Activated B cell treated with CpG ODN at 0.5 μM for 24 hours (primary cell): ENCODE data around the gene DHFR2. TPM values are rescaled to one million over a fixed set of nuclear protein-coding genes. Genes with fewer than 3 reads are reported as not detected.
A peak's percentile ranks its signal among the peaks of the same experiment; 100 is the strongest.
"Not testable (repeated sequence)": the region's sequence is repeated elsewhere in the genome, so short reads cannot be mapped to it uniquely, and the experiment has no call there.

Experiments used
- ATAC-seq: fragments of 200-7000 bp; cut with Tn5 transposase; one replicate; pipeline ENCODE4 v1.10.0; 2021; ENCODE audit warnings: low read depth, mild to moderate bottlenecking, moderate library complexity
- CTCF ChIA-PET: fragments of 350-600 bp; sonication (Branson Sonifier 250); formaldehyde crosslinking; loops from one replicate; lab custom pipeline; 2021; ENCODE audit warnings: antibody characterized with exemption; lab: Charles Lee
- POLR2A ChIA-PET: fragments of 350-600 bp; sonication (Branson Sonifier 250); formaldehyde crosslinking; loops from one replicate; lab custom pipeline; 2021; ENCODE audit warnings: antibody characterized with exemption; lab: Charles Lee
- DNase-seq: peaks from one replicate; pipeline ENCODE4 v3.0.0; 2022
- H3K27ac Mint-ChIP-seq: one replicate; pipeline ENCODE4 v1.8.0; 2020; ENCODE audit warnings: mixed read lengths
- H3K27me3 Mint-ChIP-seq: one replicate; pipeline ENCODE4 v1.8.0; 2021; ENCODE audit warnings: mixed read lengths
- H3K36me3 Mint-ChIP-seq: one replicate; pipeline ENCODE4 v1.8.0; 2021; ENCODE audit warnings: low read depth, mixed read lengths
- H3K4me1 Mint-ChIP-seq: one replicate; pipeline ENCODE4 v1.8.0; 2021; ENCODE audit warnings: mixed read lengths
- H3K4me3 Mint-ChIP-seq: one replicate; pipeline ENCODE4 v1.8.0; 2020; ENCODE audit warnings: mild to moderate bottlenecking, mixed read lengths
- H3K9me3 Mint-ChIP-seq: one replicate; pipeline ENCODE4 v1.8.0; 2020; ENCODE audit warnings: mixed read lengths
- CTCF ChIP-seq: fragments of 200-600 bp; IDR thresholded peaks from one replicate; pipeline ENCODE4 v1.8.0; 2022; ENCODE audit warnings: antibody characterized with exemption, mild to moderate bottlenecking
- intact Hi-C: fragments of 100-400 bp; cut with micrococcal nuclease; formaldehyde crosslinking; loops from one replicate; pipeline ENCODE4 v1.15.1; 2024
- total RNA-seq: library from RNA; stranded (reverse); gene quantifications from 2 replicates; pipeline ENCODE4 v1.2.3, GENCODE V29; 2022

DHFR2 gene
- total RNA-seq = 4.3 and 5.0 TPM in 2 replicates

- ChIA-PET CTCF (interaction anchor here (1.0 to 1.8 kb wide), 3 partner anchors 11 to 83 kb away, joined by 4 to 13 read pairs (median 5); partner anchors contain the start of gene ARL13B), POLR2A (interaction anchor here (1.1 to 2.0 kb wide), 5 partner anchors 9 to 83 kb away, joined by 3 to 16 read pairs (median 5); partner anchors contain the start of gene ARL13B)
- Mint-ChIP-seq H3K4me1 (peaks cover 42% of the 10 kb centered on the region), H3K27ac (peak within 1 kb of the TSS; percentile 100), H3K36me3 (peaks cover 41% of the 10 kb centered on the region), H3K9me3 (no peaks in the 10 kb centered on the region), H3K27me3 (no peaks in the 10 kb centered on the region), H3K4me3 (peak within 1 kb of the TSS; percentile 98)
- no peak for TF ChIP-seq CTCF
- peak; percentile 88 for ATAC-seq
- intact Hi-C loops = loop anchor here (1.0 to 2.0 kb wide), 2 partner anchors 26 to 82 kb away; partner anchors contain the start of gene ARL13B
- DNase-seq = peak; percentile 74
Observed at GRCh38 chr3:94062513-94063404, at the start of gene DHFR2, which contains the start of gene NSUN3. TSS of gene DHFR2 (minus strand) at chr3:94062916. CDS start at chr3:94061511, 1,405 bp downstream. TSS of gene NSUN3 (plus strand) at chr3:94063061. CDS start at chr3:94063127, 66 bp downstream.

- Mint-ChIP-seq H3K9me3 (no peaks in the 10 kb centered on the region), H3K27ac (no peak overlapping the region), H3K4me1 (no peaks in the 10 kb centered on the region), H3K27me3 (no peaks in the 10 kb centered on the region), H3K4me3 (no peak overlapping the region), H3K36me3 (peaks cover 45% of the 10 kb centered on the region)
- DNase-seq = no peak
- no peak for ATAC-seq
- POLR2A ChIA-PET = no interaction called here
- CTCF ChIA-PET = no interaction called here
- intact Hi-C loops = no loop called here
- TF ChIP-seq CTCF = no peak
Observed at GRCh38 chr3:94110854-94111253, 48.1 kb upstream of the DHFR2 start.

- DNase-seq, CTCF ChIA-PET, H3K27me3 Mint-ChIP-seq, ATAC-seq, POLR2A ChIA-PET, H3K4me3 Mint-ChIP-seq, intact Hi-C loops, H3K27ac Mint-ChIP-seq, H3K9me3 Mint-ChIP-seq, H3K4me1 Mint-ChIP-seq: not testable (repeated sequence)
- H3K36me3 Mint-ChIP-seq = peaks cover 50% of the 10 kb centered on the region
Observed at GRCh38 chr3:94110232-94110631, 47.5 kb upstream of the DHFR2 start.

GRCh38 chr3:94106268-94106667 is 43.6 kb upstream of the DHFR2 start:
- Mint-ChIP-seq H3K27ac (no peak overlapping the region), H3K27me3 (no peaks in the 10 kb centered on the region), H3K36me3 (peaks cover 39% of the 10 kb centered on the region), H3K4me3 (no peak overlapping the region), H3K4me1 (no peaks in the 10 kb centered on the region), H3K9me3 (no peaks in the 10 kb centered on the region)
- no peak for DNase-seq
- no peak for ATAC-seq
- CTCF ChIA-PET = no interaction called here
- intact Hi-C loops = no loop called here
- POLR2A ChIA-PET = no interaction called here
- TF ChIP-seq CTCF = no peak

GRCh38 chr3:94101860-94102259 is 39.1 kb upstream of the DHFR2 start:
- no peak overlapping the region for H3K4me3 Mint-ChIP-seq
- ChIA-PET POLR2A (no interaction called here), CTCF (no interaction called here)
- DNase-seq (no peak), ATAC-seq (no peak)
- H3K36me3 Mint-ChIP-seq = peaks cover 52% of the 10 kb centered on the region
- TF ChIP-seq CTCF = no peak
- no peak overlapping the region for H3K27ac Mint-ChIP-seq
- intact Hi-C loops = no loop called here
- H3K27me3 Mint-ChIP-seq = no peaks in the 10 kb centered on the region
- no peaks in the 10 kb centered on the region for H3K9me3 Mint-ChIP-seq
- H3K4me1 Mint-ChIP-seq = no peaks in the 10 kb centered on the region
